ENCODE results near the gene MBNL2. TPM values are rescaled to one million over a fixed set of nuclear protein-coding genes. Genes with fewer than 3 reads are reported as not detected.

Gene MBNL2
- total RNA-seq, 1 experiment from 2014 or later: 17.8 TPM

- Histone ChIP-seq H3K79me2 (ENCODE audit: low read length) (no peaks in the 10 kb centered on the region), H3K4me2 (ENCODE audit: low read length) (no peak overlapping the region), H3F3A (ENCODE audit: low read length, unreplicated experiment) (no peaks in the 10 kb centered on the region), H4K20me1 (ENCODE audit: low read length) (no peaks in the 10 kb centered on the region), H2AFZ (ENCODE audit: low read length) (no peak overlapping the region), H3K36me3 (ENCODE audit: low read depth, low read length) (no peaks in the 10 kb centered on the region), H3K27me3 (ENCODE audit: low read length) (no peaks in the 10 kb centered on the region), H3K4me3 (ENCODE audit: low read length) (no peak overlapping the region), H3K27ac (ENCODE audit: low read length) (no peak overlapping the region), H3K4me1 (ENCODE audit: insufficient read depth, low read length) (peaks cover 6% of the 10 kb centered on the region), H3K9me3 (ENCODE audit: low read length) (no peaks in the 10 kb centered on the region), H3K9me2 (replicated peaks; ENCODE audit: low read length) (no peaks in the 10 kb centered on the region), H3K9ac (ENCODE audit: low read length) (no peak overlapping the region)
- CTCF ChIA-PET: no interaction called here
- POLR2A ChIA-PET (ENCODE audit: unreplicated experiment): no interaction called here
- BruUV-seq (replicated peaks): no TSS peak
- intact Hi-C loops (cut with micrococcal nuclease): no loop called here
- DNase-seq (no peak), ATAC-seq (no peak)
- TF ChIP-seq EZH2phosphoT487 (IDR thresholded peaks at IDR 0.05; ENCODE audit: borderline replicate concordance, low read length) (no peak), CTCF (conservative IDR thresholded peaks at IDR 0.05; ENCODE audit: low read depth, low read length) (no peak), EZH2 (IDR thresholded peaks at IDR 0.05; ENCODE audit: low read length, unreplicated experiment) (no peak)
Observed at GRCh38 chr13:97390941-97391600, 168.9 kb downstream of the MBNL2 start.

GRCh38 chr13:97392020-97392419, 169.9 kb downstream of the MBNL2 start:
- no peak overlapping the region for H3K4me2 ChIP-seq (ENCODE audit: low read length)
- no peak overlapping the region for H2AFZ ChIP-seq (ENCODE audit: low read length)
- no peak overlapping the region for H3K4me3 ChIP-seq (ENCODE audit: low read length)
- H3K27me3 ChIP-seq (ENCODE audit: low read length): no peaks in the 10 kb centered on the region
- no peak for DNase-seq
- POLR2A ChIA-PET (ENCODE audit: unreplicated experiment): no interaction called here
- H3K36me3 ChIP-seq (ENCODE audit: low read depth, low read length): no peaks in the 10 kb centered on the region
- no peak overlapping the region for H3K9ac ChIP-seq (ENCODE audit: low read length)
- H3K79me2 ChIP-seq (ENCODE audit: low read length): no peaks in the 10 kb centered on the region
- H3K4me1 ChIP-seq (ENCODE audit: insufficient read depth, low read length): peaks cover 6% of the 10 kb centered on the region
- no peak for ATAC-seq
- intact Hi-C loops (cut with micrococcal nuclease): no loop called here
- no peaks in the 10 kb centered on the region for H3K9me3 ChIP-seq (ENCODE audit: low read length)
- no peaks in the 10 kb centered on the region for H3F3A ChIP-seq (ENCODE audit: low read length, unreplicated experiment)
- no peaks in the 10 kb centered on the region for H4K20me1 ChIP-seq (ENCODE audit: low read length)
- H3K27ac ChIP-seq (ENCODE audit: low read length): no peak overlapping the region
- BruUV-seq (replicated peaks): no TSS peak
- CTCF ChIA-PET: no interaction called here
- no peaks in the 10 kb centered on the region for H3K9me2 ChIP-seq (replicated peaks; ENCODE audit: low read length)
- no peak for TF ChIP-seq EZH2 (IDR thresholded peaks at IDR 0.05; ENCODE audit: low read length, unreplicated experiment)
- TF ChIP-seq CTCF (conservative IDR thresholded peaks at IDR 0.05; ENCODE audit: low read depth, low read length): no peak

GRCh38 chr13:97394542-97394941, 172.4 kb downstream of the MBNL2 start:
- POLR2A ChIA-PET (ENCODE audit: unreplicated experiment): no interaction called here
- no peaks in the 10 kb centered on the region for H3K9me2 ChIP-seq (replicated peaks; ENCODE audit: low read length)
- intact Hi-C loops (cut with micrococcal nuclease): no loop called here
- H3K4me1 ChIP-seq (ENCODE audit: insufficient read depth, low read length): peaks cover 6% of the 10 kb centered on the region
- H3K27me3 ChIP-seq (ENCODE audit: low read length): no peaks in the 10 kb centered on the region
- CTCF ChIA-PET: interaction anchor here (0.6 kb wide), 1 partner anchor 316 kb away, joined by 3 read pairs; no protein-coding TSS in a partner anchor
- TF ChIP-seq EZH2 (IDR thresholded peaks at IDR 0.05; ENCODE audit: low read length, unreplicated experiment): no peak
- TF ChIP-seq EZH2phosphoT487 (IDR thresholded peaks at IDR 0.05; ENCODE audit: borderline replicate concordance, low read length): no peak
- no peaks in the 10 kb centered on the region for H3K79me2 ChIP-seq (ENCODE audit: low read length)
- BruUV-seq (replicated peaks): no TSS peak
- no peak for DNase-seq
- no peaks in the 10 kb centered on the region for H3F3A ChIP-seq (ENCODE audit: low read length, unreplicated experiment)
- H3K36me3 ChIP-seq (ENCODE audit: low read depth, low read length): no peaks in the 10 kb centered on the region
- no peaks in the 10 kb centered on the region for H4K20me1 ChIP-seq (ENCODE audit: low read length)
- ATAC-seq: no peak
- H3K4me3 ChIP-seq (ENCODE audit: low read length): no peak overlapping the region
- H3K4me2 ChIP-seq (ENCODE audit: low read length): no peak overlapping the region
- H3K27ac ChIP-seq (ENCODE audit: low read length): no peak overlapping the region
- no peak overlapping the region for H3K9ac ChIP-seq (ENCODE audit: low read length)
- H2AFZ ChIP-seq (ENCODE audit: low read length): no peak overlapping the region
- no peaks in the 10 kb centered on the region for H3K9me3 ChIP-seq (ENCODE audit: low read length)

Data from PC-3 (cell line).